NCI-H1105 treated with DMSO at 0.1 percent for 48 hours (cell line): ENCODE measurements around the gene LCP2.

Source experiments
- DNase-seq: peaks from one replicate; lab custom pipeline; 2025; lab: John Stamatoyannopoulos, UW

Gene LCP2

GRCh38 chr5:170216257-170216864, 81.2 kb downstream of the LCP2 start:
- DNase-seq, result peak; percentile 43

DNA sequence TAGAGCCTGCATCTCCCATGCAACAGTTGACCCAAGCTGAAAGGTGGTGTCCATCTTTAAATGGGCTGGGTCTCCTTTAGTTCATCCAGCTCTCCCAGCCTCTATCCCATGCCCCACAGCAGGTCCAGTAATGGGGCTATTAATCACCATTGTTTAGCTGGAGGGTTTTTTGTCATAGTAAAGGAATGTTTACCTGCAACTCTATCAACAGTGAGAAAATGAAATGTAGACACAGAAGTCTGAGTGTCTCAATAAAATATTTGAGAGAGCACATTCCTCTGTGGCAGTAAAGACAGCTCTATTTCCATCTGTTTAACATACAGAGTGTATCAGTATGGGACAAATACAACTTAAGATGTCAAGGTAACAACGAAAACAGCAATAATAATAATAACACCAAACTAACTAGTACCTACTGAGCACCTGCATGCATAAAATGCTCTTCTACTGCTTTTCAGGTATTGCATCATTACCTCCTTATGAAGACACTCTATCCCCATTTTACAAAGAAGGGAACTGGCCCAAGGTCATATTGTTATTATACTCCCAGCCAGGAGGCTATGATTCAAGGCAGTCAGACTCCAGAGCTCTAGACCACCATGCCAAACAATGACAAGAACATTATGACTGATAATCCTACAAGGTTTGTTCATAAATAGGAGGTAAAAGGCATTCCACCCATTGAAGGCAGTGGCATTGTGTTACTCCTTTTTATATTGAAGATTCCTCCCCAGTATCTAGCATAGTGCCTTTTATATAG, 85.8 kb downstream of the LCP2 start:
- DNase-seq, result no peak

GRCh38 chr5:170206958-170207357, 90.6 kb downstream of the LCP2 start:
- no peak for DNase-seq

DNA sequence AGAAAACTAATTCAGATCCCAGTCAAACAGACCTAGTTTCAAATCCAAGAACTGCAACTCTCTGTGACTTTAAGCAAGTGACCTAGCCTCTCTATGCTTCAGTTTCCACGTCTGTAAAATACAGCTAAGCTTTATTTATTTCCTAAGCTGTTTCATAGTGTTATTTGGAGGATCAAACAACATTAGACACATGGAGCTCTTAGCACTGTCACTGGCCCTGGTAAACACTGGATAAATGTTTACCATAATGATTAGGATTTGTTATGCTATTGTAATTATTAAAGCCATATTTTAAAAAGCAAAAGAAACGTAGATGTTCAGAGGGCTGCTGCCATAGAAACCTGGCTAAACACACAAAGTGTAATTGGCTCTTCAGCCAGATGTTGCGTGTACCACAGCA, 91.4 kb downstream of the LCP2 start:
- DNase-seq, result no peak

DNA sequence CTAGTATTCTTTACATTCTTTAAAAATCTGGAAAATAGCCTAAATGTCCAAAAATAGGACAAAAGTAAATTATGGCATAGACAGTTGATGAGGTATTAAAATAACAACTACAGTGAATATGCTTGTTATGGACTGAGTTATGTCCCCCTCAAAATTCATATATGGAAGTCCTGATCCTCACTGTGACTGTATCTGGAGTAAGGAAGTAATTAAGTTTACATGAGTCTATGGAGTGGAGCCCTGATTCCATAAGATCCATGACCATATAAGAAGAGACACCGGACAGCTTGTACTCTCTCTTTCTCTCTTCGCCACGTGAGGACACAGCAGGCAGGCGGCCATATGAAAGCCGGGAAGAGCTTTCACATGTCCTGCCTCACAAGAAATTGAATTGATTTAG, 93.4 kb downstream of the LCP2 start:
- no peak for DNase-seq

DNA sequence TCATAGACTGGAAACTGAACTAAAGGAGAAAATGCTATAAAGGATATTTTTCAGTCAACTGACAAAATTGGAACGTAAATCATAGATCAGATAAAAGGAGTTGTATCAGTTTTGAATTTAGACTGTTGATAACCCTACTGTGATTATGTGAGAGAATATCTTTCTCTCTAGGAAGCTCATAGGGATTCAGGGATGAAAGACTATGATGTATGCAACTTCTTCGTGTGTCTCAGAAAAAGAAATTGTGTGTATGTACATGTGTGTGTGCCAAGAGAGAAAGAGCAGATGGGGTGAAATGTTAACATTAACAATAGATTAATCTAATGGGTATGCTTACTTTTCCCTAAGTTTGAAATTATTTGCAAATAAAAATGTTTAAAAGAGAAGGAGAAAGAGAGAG, 95.5 kb downstream of the LCP2 start:
- DNase-seq, result no peak

DNA sequence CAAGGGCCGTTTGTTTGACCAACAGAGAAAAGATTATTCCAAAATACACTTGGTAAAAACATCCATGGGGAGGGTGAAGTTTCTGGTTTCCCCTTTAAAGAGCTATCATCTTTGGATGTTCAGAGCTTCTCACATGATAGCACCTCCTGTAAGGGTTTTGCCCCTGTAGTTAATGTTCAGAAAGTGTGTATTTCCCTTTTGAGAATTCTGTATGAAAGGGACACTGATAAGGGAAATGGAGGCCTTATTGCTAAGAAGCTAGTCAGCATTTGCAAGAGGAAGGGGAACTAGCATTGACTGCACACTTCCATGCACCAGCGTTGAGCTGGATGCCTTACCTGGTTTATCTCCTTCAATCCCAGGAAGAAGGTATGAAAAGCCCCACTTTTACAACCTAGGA, 96.3 kb downstream of the LCP2 start:
- DNase-seq, result no peak

- no peak for DNase-seq
Observed at GRCh38 chr5:170200876-170201275, 96.7 kb downstream of the LCP2 start.
